Brain microvascular endothelial cell (primary cell): Measurements from ENCODE around the gene PHACTR2.
A peak's percentile ranks its signal among the peaks of the same experiment; 100 is the strongest.

Source experiments
- DNase-seq: peaks from one replicate; pipeline ENCODE4 v3.0.0-alpha.2; 2020
- H3K27ac ChIP-seq: fragments of 250-450 bp; sonication (Bioruptor Pico); 2 replicates; pipeline ENCODE4 v1.5.1; 2020; ENCODE audit warnings: mild to moderate bottlenecking, moderate library complexity
- H3K27me3 ChIP-seq: fragments of 250-450 bp; sonication (Bioruptor Pico); replicated peaks from 2 replicates; pipeline ENCODE4 v1.5.1; 2020; ENCODE audit warnings: mild to moderate bottlenecking
- H3K36me3 ChIP-seq: fragments of 250-450 bp; sonication (Bioruptor Pico); replicated peaks from 2 replicates; pipeline ENCODE4 v1.5.1; 2020; ENCODE audit warnings: mild to moderate bottlenecking
- H3K4me3 ChIP-seq: 2 replicates; pipeline ENCODE4 v1.5.1; 2011; ENCODE audit warnings: low read depth, mild to moderate bottlenecking, control low read depth, low read length, moderate library complexity
- in situ Hi-C: cut with HindIII; loops from 2 replicates; pipeline ENCODE4 v1.10.0; 2017; ENCODE audit warnings: low sequenced_read_pairs, low pct_ligation_motif_present
- TF ChIP-seq, protein P1 (sequence below): IDR thresholded peaks from 2 replicates; pipeline ENCODE4 v1.5.1; 2011; ENCODE audit warnings: low read depth, mild to moderate bottlenecking, moderate library complexity, low read length, control low read depth, inconsistent platforms; ENCODE audit errors: missing control alignments

PHACTR2 gene

DNA sequence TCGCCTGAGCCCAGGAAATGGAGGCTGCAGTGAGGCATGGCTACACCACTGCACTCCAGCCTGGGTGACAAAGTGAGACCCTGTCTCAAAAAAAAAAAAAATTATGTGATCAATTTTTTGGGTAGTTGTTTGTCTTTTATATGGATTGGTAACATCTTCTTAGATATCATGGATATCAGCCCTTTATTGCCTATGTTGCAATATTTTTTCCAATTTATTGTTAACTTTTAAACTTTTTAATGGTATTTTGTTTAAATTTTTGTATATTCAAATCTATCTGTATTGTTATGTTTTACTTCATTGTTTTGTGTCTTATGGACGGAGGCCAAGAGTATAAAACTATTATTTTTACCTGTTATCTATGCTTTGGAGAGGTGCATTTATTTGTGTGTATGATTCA lies 133.0 kb downstream of the PHACTR2 start:
- no peaks in the 10 kb centered on the region for H3K36me3 ChIP-seq
- no peak overlapping the region for H3K27ac ChIP-seq
- no peak for DNase-seq
- TF ChIP-seq, protein P1, sequence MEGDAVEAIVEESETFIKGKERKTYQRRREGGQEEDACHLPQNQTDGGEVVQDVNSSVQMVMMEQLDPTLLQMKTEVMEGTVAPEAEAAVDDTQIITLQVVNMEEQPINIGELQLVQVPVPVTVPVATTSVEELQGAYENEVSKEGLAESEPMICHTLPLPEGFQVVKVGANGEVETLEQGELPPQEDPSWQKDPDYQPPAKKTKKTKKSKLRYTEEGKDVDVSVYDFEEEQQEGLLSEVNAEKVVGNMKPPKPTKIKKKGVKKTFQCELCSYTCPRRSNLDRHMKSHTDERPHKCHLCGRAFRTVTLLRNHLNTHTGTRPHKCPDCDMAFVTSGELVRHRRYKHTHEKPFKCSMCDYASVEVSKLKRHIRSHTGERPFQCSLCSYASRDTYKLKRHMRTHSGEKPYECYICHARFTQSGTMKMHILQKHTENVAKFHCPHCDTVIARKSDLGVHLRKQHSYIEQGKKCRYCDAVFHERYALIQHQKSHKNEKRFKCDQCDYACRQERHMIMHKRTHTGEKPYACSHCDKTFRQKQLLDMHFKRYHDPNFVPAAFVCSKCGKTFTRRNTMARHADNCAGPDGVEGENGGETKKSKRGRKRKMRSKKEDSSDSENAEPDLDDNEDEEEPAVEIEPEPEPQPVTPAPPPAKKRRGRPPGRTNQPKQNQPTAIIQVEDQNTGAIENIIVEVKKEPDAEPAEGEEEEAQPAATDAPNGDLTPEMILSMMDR: no peak
- H3K27me3 ChIP-seq: no peaks in the 10 kb centered on the region
- in situ Hi-C loops: no loop called here
- H3K4me3 ChIP-seq: no peak overlapping the region

DNA sequence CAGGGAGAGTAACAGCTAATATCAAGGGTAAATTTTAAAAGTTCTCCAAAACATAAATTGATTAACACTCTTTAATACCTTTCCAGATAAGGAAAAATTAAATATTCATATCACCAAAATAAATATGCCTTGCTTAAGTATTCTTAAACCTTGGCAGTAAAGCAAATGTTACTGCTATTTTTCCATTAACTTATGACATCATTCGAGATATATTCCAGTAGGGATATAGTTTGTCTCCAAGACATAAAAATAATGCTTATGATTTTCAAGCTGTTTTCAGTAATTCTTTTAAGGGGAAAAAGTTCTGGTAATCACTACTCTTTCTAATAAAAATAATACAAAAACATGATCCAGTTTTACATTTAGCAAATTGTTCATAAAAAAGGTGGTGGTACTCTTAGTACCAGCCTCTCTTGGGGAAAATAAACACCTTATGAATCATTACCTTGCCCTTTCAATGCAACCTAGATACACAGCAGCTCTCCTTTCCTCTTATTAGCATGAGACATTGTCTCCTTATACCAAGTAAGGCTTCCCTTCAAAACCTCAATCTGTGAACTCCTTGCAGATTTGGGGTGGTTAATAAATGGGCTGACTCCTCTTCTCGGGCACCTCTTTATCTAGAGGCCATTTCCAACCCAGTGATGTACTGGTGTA lies 133.9 kb downstream of the PHACTR2 start:
- TF ChIP-seq, protein P1: no peak
- DNase-seq: no peak
- in situ Hi-C loops: no loop called here
- Histone ChIP-seq H3K36me3 (no peaks in the 10 kb centered on the region), H3K27me3 (no peaks in the 10 kb centered on the region), H3K4me3 (no peak overlapping the region), H3K27ac (no peak overlapping the region)

DNA sequence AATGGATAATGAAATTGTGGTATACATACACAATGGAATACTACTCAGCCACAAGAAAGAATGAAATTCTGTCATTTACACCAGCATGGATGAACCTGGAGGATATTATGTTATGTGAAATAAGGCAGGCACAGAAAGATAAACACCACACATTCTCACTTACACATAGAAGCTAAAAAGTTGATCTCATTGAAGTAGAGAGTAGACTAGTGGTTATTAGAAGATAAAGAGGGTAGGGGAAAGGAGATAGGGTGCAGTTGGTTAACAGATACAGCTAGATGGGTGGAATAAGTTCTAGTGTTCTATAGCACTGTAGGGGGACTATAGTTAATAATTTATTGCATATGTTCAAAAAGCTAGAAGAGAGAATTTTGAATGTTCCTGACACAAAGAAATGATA lies 139.9 kb downstream of the PHACTR2 start:
- DNase-seq: no peak
- Histone ChIP-seq H3K4me3 (no peak overlapping the region), H3K27me3 (no peaks in the 10 kb centered on the region), H3K27ac (no peak overlapping the region), H3K36me3 (no peaks in the 10 kb centered on the region)
- in situ Hi-C loops: no loop called here
- TF ChIP-seq, protein P1: no peak

DNA sequence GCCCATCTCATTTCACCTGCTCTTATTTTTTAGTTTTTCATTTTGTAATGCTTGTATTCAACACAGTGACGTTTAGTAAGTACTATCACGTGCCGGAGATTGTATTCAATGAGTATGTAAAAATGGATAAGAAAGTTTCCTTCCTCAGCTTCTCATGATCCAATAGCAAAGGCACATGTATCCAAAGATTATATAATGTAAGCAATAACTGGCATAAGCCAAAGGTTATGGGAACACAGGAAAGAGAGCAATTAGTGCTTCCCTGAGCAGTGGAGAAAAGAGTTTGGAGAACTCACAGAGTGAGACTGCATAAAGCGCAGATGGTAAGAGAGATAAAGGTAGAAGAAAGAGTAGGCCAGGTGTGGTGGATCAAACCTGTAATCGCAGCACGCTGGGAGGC lies 143.6 kb downstream of the PHACTR2 start:
- H3K36me3 ChIP-seq: no peaks in the 10 kb centered on the region
- H3K27me3 ChIP-seq: no peaks in the 10 kb centered on the region
- in situ Hi-C loops: no loop called here
- H3K27ac ChIP-seq: no peak overlapping the region
- TF ChIP-seq, protein P1: no peak
- DNase-seq: no peak
- no peak overlapping the region for H3K4me3 ChIP-seq

DNA sequence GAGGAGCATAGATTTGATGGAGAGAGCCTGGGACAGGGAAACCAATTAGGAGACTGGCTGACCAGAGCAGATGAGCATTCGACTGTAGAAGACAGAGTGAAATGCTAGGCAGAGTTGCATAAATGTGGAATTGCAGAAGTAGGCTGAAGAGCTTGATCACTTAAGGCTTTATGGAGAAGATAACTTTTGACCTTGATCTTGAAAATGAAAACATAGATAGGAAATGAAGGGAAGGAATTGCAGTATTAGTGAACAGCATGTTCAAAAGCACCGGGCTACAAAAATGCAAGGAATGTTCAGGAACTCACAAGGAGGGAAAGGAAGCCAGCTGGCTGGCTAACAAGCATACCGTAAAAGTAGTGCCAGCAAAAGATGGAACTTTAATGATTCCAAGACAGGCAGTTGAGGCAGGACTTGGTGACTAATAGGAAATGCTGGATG lies 144.8 kb downstream of the PHACTR2 start:
- peak; percentile 7 for DNase-seq
- in situ Hi-C loops: no loop called here

More for the DNA sequence above, 144.8 kb downstream of the PHACTR2 start:
- Histone ChIP-seq H3K27me3 (no peaks in the 10 kb centered on the region), H3K4me3 (no peak overlapping the region), H3K27ac (no peak overlapping the region), H3K36me3 (no peaks in the 10 kb centered on the region)
- TF ChIP-seq, protein P1: no peak
